Stimulated activated CD4-positive, alpha-beta T cell treated with anti-CD3 and anti-CD28 coated beads, Interleukin-1b, Interleukin-23, amount 100 ng/mL, for 48 hours (primary cell): ENCODE results near the gene STIMATE.

Experiments used
- DNase-seq: peaks from one replicate; pipeline ENCODE4 v3.0.0-alpha.2; 2020

Gene STIMATE

GRCh38 chr3:52892625-52893311 is 4.6 kb downstream of the STIMATE start:
- DNase-seq, result no peak

- DNase-seq, result no peak
Measured at GRCh38 chr3:52892290-52892624, 5.1 kb downstream of the STIMATE start.

- DNase-seq, result no peak
Measured at GRCh38 chr3:52891615-52892081, 5.7 kb downstream of the STIMATE start.

- DNase-seq, result peak; percentile 65
Measured at GRCh38 chr3:52891164-52891563, 6.2 kb downstream of the STIMATE start.

- DNase-seq, result peak; percentile 46
Measured at GRCh38 chr3:52890735-52891134, 6.6 kb downstream of the STIMATE start.

GRCh38 chr3:52889901-52890300 is 7.4 kb downstream of the STIMATE start:
- DNase-seq, result no peak

GRCh38 chr3:52887166-52887565 is 10.2 kb downstream of the STIMATE start:
- DNase-seq, result no peak

GRCh38 chr3:52886049-52886730 is 11.2 kb downstream of the STIMATE start:
- no peak for DNase-seq

- no peak for DNase-seq
Measured at GRCh38 chr3:52882377-52882776, 15.0 kb downstream of the STIMATE start.

- DNase-seq, result no peak
Measured at GRCh38 chr3:52881871-52882270, 15.5 kb downstream of the STIMATE start.

GRCh38 chr3:52880474-52880873 is 16.9 kb downstream of the STIMATE start:
- no peak for DNase-seq

- DNase-seq, result no peak
Measured at GRCh38 chr3:52880047-52880446, 17.3 kb downstream of the STIMATE start.

- DNase-seq, result no peak
Measured at GRCh38 chr3:52879581-52879980, 17.8 kb downstream of the STIMATE start.

GRCh38 chr3:52879090-52879489 is 18.3 kb downstream of the STIMATE start:
- no peak for DNase-seq

GRCh38 chr3:52877085-52877484 is 20.3 kb downstream of the STIMATE start:
- DNase-seq, result no peak

GRCh38 chr3:52874864-52875587 is 22.3 kb downstream of the STIMATE start:
- DNase-seq, result no peak

GRCh38 chr3:52874160-52874701 is 23.1 kb downstream of the STIMATE start:
- DNase-seq, result no peak

- DNase-seq, result no peak
Measured at GRCh38 chr3:52873433-52874159, 23.8 kb downstream of the STIMATE start.

- DNase-seq, result no peak
Measured at GRCh38 chr3:52872245-52872644, 25.1 kb downstream of the STIMATE start.

GRCh38 chr3:52871761-52872160 is 25.6 kb downstream of the STIMATE start:
- DNase-seq, result no peak

- no peak for DNase-seq
Measured at GRCh38 chr3:52870471-52870870, 26.9 kb downstream of the STIMATE start.

- DNase-seq, result no peak
Measured at GRCh38 chr3:52866427-52866826, 30.9 kb downstream of the STIMATE start.

GRCh38 chr3:52865994-52866393 is 31.4 kb downstream of the STIMATE start:
- no peak for DNase-seq
